ENCODE results near the gene LARP4B. TPM values are rescaled to one million over a fixed set of nuclear protein-coding genes. Genes with fewer than 3 reads are reported as not detected.
"Not testable (repeated sequence)": the region's sequence is repeated elsewhere in the genome, so short reads cannot be mapped to it uniquely, and the experiment has no call there.

The LARP4B gene
- total RNA-seq, 2 donors from 2014 or later, result 42.2 to 70.6 TPM

- TF ChIP-seq CTCF (IDR thresholded peaks at IDR 0.05), result no peak
- H3K9me3 ChIP-seq, result no peaks in the 10 kb centered on the region
- H3K27me3 ChIP-seq (replicated peaks; ENCODE audit: insufficient read depth), result no peaks in the 10 kb centered on the region
- no peaks in the 10 kb centered on the region for H3K4me1 ChIP-seq (ENCODE audit: control insufficient read depth in 1 of 2, low read depth in 2 of 2)
- H3K27ac ChIP-seq, result no peak overlapping the region
- peak overlapping the region; percentile 25 for H3K4me3 ChIP-seq
- ATAC-seq (ENCODE audit: insufficient number of reproducible peaks, low FRiP score, low read depth) (no peak), DNase-seq (ENCODE audit: low spot score) (no peak)
- no peaks in the 10 kb centered on the region for H3K36me3 ChIP-seq
These were observed 12.7 kb upstream of the LARP4B start for GRCh38 chr10:944034-944831.

GRCh38 chr10:943334-944033, 12.0 kb upstream of the LARP4B start:
- no peaks in the 10 kb centered on the region for H3K4me1 ChIP-seq (ENCODE audit: control insufficient read depth in 1 of 2, low read depth in 2 of 2)

GRCh38 chr10:938941-939678, 7.6 kb upstream of the LARP4B start:
- Histone ChIP-seq H3K27ac (no peak overlapping the region), H3K4me1 (ENCODE audit: control insufficient read depth in 1 of 2, low read depth in 2 of 2) (no peaks in the 10 kb centered on the region), H3K27me3 (replicated peaks; ENCODE audit: insufficient read depth) (no peaks in the 10 kb centered on the region), H3K4me3 (no peak overlapping the region), H3K36me3 (no peaks in the 10 kb centered on the region), H3K9me3 (no peaks in the 10 kb centered on the region)
- DNase-seq (ENCODE audit: low spot score) (no peak), ATAC-seq (ENCODE audit: insufficient number of reproducible peaks, low FRiP score, low read depth) (no peak)
- TF ChIP-seq CTCF (IDR thresholded peaks at IDR 0.05), result no peak

More at GRCh38 chr10:943334-944033, 12.0 kb upstream of the LARP4B start:
- no peaks in the 10 kb centered on the region for H3K27me3 ChIP-seq (replicated peaks; ENCODE audit: insufficient read depth)
- no peak overlapping the region for H3K4me3 ChIP-seq
- TF ChIP-seq CTCF (IDR thresholded peaks at IDR 0.05), result no peak
- DNase-seq (ENCODE audit: low spot score) (no peak), ATAC-seq (ENCODE audit: insufficient number of reproducible peaks, low FRiP score, low read depth) (no peak)
- H3K9me3 ChIP-seq, result no peaks in the 10 kb centered on the region
- no peak overlapping the region for H3K27ac ChIP-seq
- no peaks in the 10 kb centered on the region for H3K36me3 ChIP-seq

- Histone ChIP-seq H3K27ac (no peak overlapping the region), H3K4me1 (ENCODE audit: control insufficient read depth in 1 of 2, low read depth in 2 of 2) (peaks cover 5 to 6% of the 10 kb centered on the region in 2 donors), H3K4me3 (no peak overlapping the region), H3K9me3 (no peaks in the 10 kb centered on the region), H3K36me3 (no peaks in the 10 kb centered on the region), H3K27me3 (replicated peaks; ENCODE audit: insufficient read depth) (no peaks in the 10 kb centered on the region)
- no peak for TF ChIP-seq CTCF (IDR thresholded peaks at IDR 0.05)
- no peak for DNase-seq (ENCODE audit: low spot score)
- ATAC-seq (ENCODE audit: insufficient number of reproducible peaks, low FRiP score, low read depth), result no peak
These were observed 3.4 kb upstream of the LARP4B start for GRCh38 chr10:934746-935406.

- not testable (repeated sequence) for DNase-seq (ENCODE audit: low spot score); H3K27ac ChIP-seq; H3K9me3 ChIP-seq; H3K4me3 ChIP-seq; H3K36me3 ChIP-seq; H3K27me3 ChIP-seq (replicated peaks; ENCODE audit: insufficient read depth); ATAC-seq (ENCODE audit: insufficient number of reproducible peaks, low FRiP score, low read depth)
- H3K4me1 ChIP-seq (ENCODE audit: control insufficient read depth in 1 of 2, low read depth in 2 of 2), result peaks cover 12 to 13% of the 10 kb centered on the region in 2 donors
These were observed 2.7 kb upstream of the LARP4B start for GRCh38 chr10:934165-934564.

All from thoracic aorta (tissue), 2 donors.